HepG2 (cell line): ENCODE results near the gene TRIM54. TPM values are rescaled to one million over a fixed set of nuclear protein-coding genes. Genes with fewer than 3 reads are reported as not detected.
A peak's percentile ranks its signal among the peaks of the same experiment; 100 is the strongest.

Experiments used
- ARNTL ChIP-seq: sonication (generic); formaldehyde crosslinking; IDR thresholded peaks from 2 replicates; pipeline ENCODE4 v1.4.0; 2020; ENCODE audit warnings: mild to moderate bottlenecking, missing genetic modification reagents
- ASH2L ChIP-seq: fragments of 300-600, 200-600 bp; sonication (generic); IDR thresholded peaks from 2 replicates; pipeline ENCODE4 v1.7.0; 2017; ENCODE audit warnings: low read depth, mild to moderate bottlenecking, moderate library complexity, mixed read lengths, low read length; ENCODE audit not compliant: insufficient read length
- ATM ChIP-seq: fragments of 450-650 bp; IDR thresholded peaks from 2 replicates; pipeline ENCODE4 v1.7.1; 2017; ENCODE audit warnings: mild to moderate bottlenecking, borderline replicate concordance
- GPN1 ChIP-seq: sonication (generic); formaldehyde crosslinking; IDR thresholded peaks from 2 replicates; pipeline ENCODE4 v1.5.1; 2020; ENCODE audit warnings: missing genetic modification reagents, borderline replicate concordance
- HOXA5 ChIP-seq: sonication (generic); formaldehyde crosslinking; IDR thresholded peaks from 2 replicates; pipeline ENCODE4 v1.4.0; 2020; ENCODE audit warnings: missing genetic modification reagents
- NR2F1 ChIP-seq, 2 experiments: fragments of 450-650 bp in 1 of 2; formaldehyde crosslinking in 1 of 2; IDR thresholded peaks; 2 replicates each; pipeline versions ENCODE4 v1.5.0 to v1.6.1; 2016 to 2020; ENCODE audit warnings: mild to moderate bottlenecking in 1 of 2, missing compliant biosample characterization in 1 of 2, missing genetic modification reagents in 1 of 2, moderate library complexity in 1 of 2
- RARG ChIP-seq: sonication (generic); formaldehyde crosslinking; IDR thresholded peaks from 2 replicates; pipeline ENCODE4 v1.4.0; 2020; ENCODE audit warnings: low read depth, mild to moderate bottlenecking, missing genetic modification reagents
- TCF7 ChIP-seq: sonication (generic); IDR thresholded peaks from 2 replicates; pipeline ENCODE4 v1.6.1; 2016; ENCODE audit warnings: antibody characterized with exemption, low read depth
- ZBTB3 ChIP-seq: sonication (generic); formaldehyde crosslinking; IDR thresholded peaks from 2 replicates; pipeline ENCODE4 v1.4.0; 2020; ENCODE audit warnings: low read depth, mild to moderate bottlenecking, moderate library complexity, missing genetic modification reagents, borderline replicate concordance
- ZNF180 ChIP-seq: sonication (generic); formaldehyde crosslinking; IDR thresholded peaks from 2 replicates; pipeline ENCODE4 v1.4.0; 2020; ENCODE audit warnings: low read depth, missing genetic modification reagents, borderline replicate concordance
- ZNF326 ChIP-seq: sonication (generic); formaldehyde crosslinking; IDR thresholded peaks from 2 replicates; pipeline ENCODE4 v1.4.0; 2020; ENCODE audit warnings: missing genetic modification reagents, borderline replicate concordance
- ZNF335 ChIP-seq: sonication (generic); formaldehyde crosslinking; IDR thresholded peaks from 2 replicates; pipeline ENCODE4 v1.4.0; 2020; ENCODE audit warnings: missing genetic modification reagents
- ZNF441 ChIP-seq: sonication (generic); formaldehyde crosslinking; IDR thresholded peaks from 2 replicates; pipeline ENCODE4 v1.7.0; 2021; ENCODE audit warnings: missing genetic modification reagents, borderline replicate concordance
- ZNF605 ChIP-seq: sonication (generic); formaldehyde crosslinking; IDR thresholded peaks from 2 replicates; pipeline ENCODE4 v1.8.0; 2022; ENCODE audit warnings: mild to moderate bottlenecking, missing genetic modification reagents
- ZNF766 ChIP-seq: sonication (generic); formaldehyde crosslinking; IDR thresholded peaks from 2 replicates; pipeline ENCODE4 v1.5.0; 2020; ENCODE audit warnings: missing genetic modification reagents, borderline replicate concordance
- polyA plus RNA-seq, 8 experiments: library from polyadenylated mRNA; depleted of rRNA in 3 of 8; stranded (reverse) in 7 of 8; unstranded in 1 of 8; fragments of >200 nt; fragmentation: Illumina TruSeq in 4 of 8; extraction: Trizol in 4 of 8; gene quantifications; 2 replicates each; pipeline versions ENCODE4 v1.2.1 to v1.2.3, GENCODE V29; 2011 to 2016; ENCODE audit warnings: low read depth in 4 of 8, missing spikeins in 1 of 8, mixed read lengths in 1 of 8; ENCODE audit not compliant: insufficient read depth in 1 of 8
- total RNA-seq, 5 experiments: library from RNA; depleted of rRNA; stranded (reverse); fragments of >200 nt; fragmentation: Illumina TruSeq; extraction: Trizol; gene quantifications; 2 replicates each; pipeline ENCODE4 v1.2.3, GENCODE V29; 2016; ENCODE audit warnings: low read depth in 1 of 5
- TF ChIP-seq, protein P1 (sequence below): sonication (generic); formaldehyde crosslinking; IDR thresholded peaks from 2 replicates; pipeline ENCODE4 v1.5.0; 2020; ENCODE audit warnings: missing genetic modification reagents
- TF ChIP-seq, protein P2 (sequence below): sonication (generic); formaldehyde crosslinking; IDR thresholded peaks from 2 replicates; pipeline ENCODE4 v1.8.0; 2022; ENCODE audit warnings: low read depth, missing genetic modification reagents
- TF ChIP-seq, protein P3 (sequence below): sonication (generic); formaldehyde crosslinking; IDR thresholded peaks from 2 replicates; pipeline ENCODE4 v1.8.1; 2023; ENCODE audit warnings: mild to moderate bottlenecking, inconsistent platforms, moderate library complexity, missing genetic modification reagents, borderline replicate concordance
- TF ChIP-seq, protein P4 (sequence below): sonication (generic); formaldehyde crosslinking; IDR thresholded peaks from 2 replicates; pipeline ENCODE4 v1.4.0; 2020; ENCODE audit warnings: mild to moderate bottlenecking, missing genetic modification reagents, borderline replicate concordance

TRIM54 gene
- total and polyA plus RNA-seq, 2 of the 13 experiments (the other 11 are each of a cell fraction or from before 2014, with no cell fraction given), result 0.07 to 0.13 TPM

DNA sequence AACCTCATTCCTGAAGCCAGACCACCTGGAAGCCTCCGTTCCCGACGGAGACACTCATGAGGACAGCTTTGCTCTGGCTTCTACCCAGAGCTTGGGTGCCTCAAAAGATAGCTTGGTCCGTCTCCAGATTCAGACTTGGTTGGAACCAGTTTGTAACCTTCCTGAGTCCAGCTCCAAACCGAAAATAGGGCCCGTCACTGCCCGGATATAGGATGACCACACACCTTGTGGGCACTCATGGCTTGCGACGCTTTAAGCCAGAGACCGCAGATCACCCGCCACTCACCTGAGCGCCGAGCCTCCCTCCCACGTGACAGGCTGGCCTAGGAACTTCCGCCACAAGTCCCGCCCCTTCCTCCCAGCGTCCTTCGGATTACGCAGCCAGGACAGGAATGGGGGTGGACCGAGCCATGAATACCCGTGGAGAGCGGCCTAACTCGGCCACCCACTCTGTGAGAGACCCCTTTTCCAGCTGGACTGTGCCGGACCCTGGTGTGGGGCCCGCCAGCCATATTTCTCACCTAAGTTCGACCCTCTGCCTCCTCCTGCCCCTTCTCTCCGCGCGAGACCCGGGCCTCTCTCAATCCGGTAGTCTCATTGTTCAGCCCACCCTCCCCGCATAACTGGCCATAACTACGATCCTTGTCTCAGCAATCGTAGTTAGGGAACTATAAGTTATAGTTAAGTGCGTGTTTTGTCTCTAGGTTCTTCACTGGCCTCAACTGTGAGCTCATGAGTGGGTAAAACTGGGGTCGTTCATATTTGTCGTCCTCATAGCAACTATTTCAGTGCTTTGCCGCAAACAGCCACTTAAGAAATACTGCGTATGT is 40.8 kb downstream of the TRIM54 start, which contains the start of gene MPV17 (continued):
- TF ChIP-seq, protein P1, sequence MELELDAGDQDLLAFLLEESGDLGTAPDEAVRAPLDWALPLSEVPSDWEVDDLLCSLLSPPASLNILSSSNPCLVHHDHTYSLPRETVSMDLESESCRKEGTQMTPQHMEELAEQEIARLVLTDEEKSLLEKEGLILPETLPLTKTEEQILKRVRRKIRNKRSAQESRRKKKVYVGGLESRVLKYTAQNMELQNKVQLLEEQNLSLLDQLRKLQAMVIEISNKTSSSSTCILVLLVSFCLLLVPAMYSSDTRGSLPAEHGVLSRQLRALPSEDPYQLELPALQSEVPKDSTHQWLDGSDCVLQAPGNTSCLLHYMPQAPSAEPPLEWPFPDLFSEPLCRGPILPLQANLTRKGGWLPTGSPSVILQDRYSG (CRISPR knock-in tag), result no peak; the same call in 1 of the 2 replicates
- TF ChIP-seq ZNF766 (peak; percentile 89), ATM (no peak), TCF7 (no peak), ZNF605 (CRISPR knock-in tag) (peak; percentile 98), ASH2L (peak; percentile 95), RARG (CRISPR knock-in tag) (no peak), ZNF441 (peak; percentile 78; the same call in 1 of the 2 replicates), ZBTB3 (no peak), ZNF180 (peak; percentile 86; the same call in 1 of the 2 replicates), HOXA5 (peak; percentile 92), ZNF335 (CRISPR knock-in tag) (peak; percentile 73; the same call in 1 of the 2 replicates), ARNTL (CRISPR knock-in tag) (peak; percentile 94), ZNF326 (CRISPR knock-in tag) (no peak), GPN1 (no peak), NR2F1 (CRISPR knock-in tag; IDR thresholded peaks at IDR 0.05) (no peak)
- TF ChIP-seq, protein P2, sequence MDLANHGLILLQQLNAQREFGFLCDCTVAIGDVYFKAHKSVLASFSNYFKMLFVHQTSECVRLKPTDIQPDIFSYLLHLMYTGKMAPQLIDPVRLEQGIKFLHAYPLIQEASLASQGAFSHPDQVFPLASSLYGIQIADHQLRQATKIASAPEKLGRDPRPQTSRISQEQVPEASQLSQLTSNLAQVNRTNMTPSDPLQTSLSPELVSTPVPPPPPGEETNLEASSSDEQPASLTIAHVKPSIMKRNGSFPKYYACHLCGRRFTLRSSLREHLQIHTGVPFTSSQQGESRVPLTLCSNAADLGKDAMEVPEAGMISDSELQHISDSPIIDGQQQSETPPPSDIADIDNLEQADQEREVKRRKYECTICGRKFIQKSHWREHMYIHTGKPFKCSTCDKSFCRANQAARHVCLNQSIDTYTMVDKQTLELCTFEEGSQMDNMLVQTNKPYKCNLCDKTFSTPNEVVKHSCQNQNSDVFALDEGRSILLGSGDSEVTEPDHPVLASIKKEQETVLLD (CRISPR knock-in tag), result no peak; the same call in 1 of the 2 replicates
- TF ChIP-seq, protein P3, sequence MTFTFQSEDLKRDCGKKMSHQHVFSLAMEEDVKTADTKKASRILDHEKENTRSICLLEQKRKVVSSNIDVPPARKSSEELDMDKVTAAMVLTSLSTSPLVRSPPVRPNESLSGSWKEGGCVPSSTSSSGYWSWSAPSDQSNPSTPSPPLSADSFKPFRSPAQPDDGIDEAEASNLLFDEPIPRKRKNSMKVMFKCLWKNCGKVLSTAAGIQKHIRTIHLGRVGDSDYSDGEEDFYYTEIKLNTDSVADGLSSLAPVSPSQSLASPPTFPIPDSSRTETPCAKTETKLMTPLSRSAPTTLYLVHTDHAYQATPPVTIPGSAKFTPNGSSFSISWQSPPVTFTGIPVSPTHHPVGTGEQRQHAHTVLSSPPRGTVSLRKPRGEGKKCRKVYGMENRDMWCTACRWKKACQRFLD, result peak; percentile 91; the same call in 1 of the 2 replicates
- TF ChIP-seq, protein P4, sequence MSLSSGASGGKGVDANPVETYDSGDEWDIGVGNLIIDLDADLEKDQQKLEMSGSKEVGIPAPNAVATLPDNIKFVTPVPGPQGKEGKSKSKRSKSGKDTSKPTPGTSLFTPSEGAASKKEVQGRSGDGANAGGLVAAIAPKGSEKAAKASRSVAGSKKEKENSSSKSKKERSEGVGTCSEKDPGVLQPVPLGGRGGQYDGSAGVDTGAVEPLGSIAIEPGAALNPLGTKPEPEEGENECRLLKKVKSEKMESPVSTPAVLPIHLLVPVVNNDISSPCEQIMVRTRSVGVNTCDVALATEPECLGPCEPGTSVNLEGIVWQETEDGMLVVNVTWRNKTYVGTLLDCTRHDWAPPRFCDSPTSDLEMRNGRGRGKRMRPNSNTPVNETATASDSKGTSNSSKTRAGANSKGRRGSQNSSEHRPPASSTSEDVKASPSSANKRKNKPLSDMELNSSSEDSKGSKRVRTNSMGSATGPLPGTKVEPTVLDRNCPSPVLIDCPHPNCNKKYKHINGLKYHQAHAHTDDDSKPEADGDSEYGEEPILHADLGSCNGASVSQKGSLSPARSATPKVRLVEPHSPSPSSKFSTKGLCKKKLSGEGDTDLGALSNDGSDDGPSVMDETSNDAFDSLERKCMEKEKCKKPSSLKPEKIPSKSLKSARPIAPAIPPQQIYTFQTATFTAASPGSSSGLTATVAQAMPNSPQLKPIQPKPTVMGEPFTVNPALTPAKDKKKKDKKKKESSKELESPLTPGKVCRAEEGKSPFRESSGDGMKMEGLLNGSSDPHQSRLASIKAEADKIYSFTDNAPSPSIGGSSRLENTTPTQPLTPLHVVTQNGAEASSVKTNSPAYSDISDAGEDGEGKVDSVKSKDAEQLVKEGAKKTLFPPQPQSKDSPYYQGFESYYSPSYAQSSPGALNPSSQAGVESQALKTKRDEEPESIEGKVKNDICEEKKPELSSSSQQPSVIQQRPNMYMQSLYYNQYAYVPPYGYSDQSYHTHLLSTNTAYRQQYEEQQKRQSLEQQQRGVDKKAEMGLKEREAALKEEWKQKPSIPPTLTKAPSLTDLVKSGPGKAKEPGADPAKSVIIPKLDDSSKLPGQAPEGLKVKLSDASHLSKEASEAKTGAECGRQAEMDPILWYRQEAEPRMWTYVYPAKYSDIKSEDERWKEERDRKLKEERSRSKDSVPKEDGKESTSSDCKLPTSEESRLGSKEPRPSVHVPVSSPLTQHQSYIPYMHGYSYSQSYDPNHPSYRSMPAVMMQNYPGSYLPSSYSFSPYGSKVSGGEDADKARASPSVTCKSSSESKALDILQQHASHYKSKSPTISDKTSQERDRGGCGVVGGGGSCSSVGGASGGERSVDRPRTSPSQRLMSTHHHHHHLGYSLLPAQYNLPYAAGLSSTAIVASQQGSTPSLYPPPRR, result 0 out of 2 replicates have a peak, but pooled peaks have one; percentile 37
